Measurements from ENCODE around the gene NARS2. TPM values are rescaled to one million over a fixed set of nuclear protein-coding genes. Genes with fewer than 3 reads are reported as not detected.

The NARS2 gene
- total RNA-seq, 3 donors from 2014 or later: 13.3 to 21.8 (median 19.0) TPM

DNA sequence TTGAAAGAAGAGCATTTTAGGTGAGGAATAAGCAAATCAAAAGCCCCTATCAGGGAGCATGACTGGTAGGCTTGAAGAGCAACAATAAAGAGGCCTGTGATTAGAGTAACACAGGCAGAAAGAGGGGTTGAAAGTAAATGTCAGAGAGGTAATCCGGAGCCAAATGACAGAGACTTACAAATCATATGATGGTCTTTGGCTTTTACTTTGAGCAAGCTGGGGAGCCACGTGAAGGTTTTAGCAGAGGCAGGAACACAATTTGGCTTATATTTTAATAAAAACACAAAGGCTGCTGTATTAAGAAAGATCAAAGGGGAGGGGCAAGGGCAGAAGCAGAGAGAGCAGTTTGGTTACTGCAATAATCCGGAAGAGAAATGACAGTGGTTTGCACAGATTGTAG is 12.8 kb upstream of the NARS2 start:
- peaks cover 7 to 29% of the 10 kb centered on the region in 2 donors for H3K9me3 ChIP-seq
- no peak overlapping the region for H3K4me3 ChIP-seq
- DNase-seq (ENCODE audit: low spot score in 2 of 2): no peak
- TF ChIP-seq POLR2A (IDR thresholded peaks at IDR 0.05) (no peak), POLR2AphosphoS5 (IDR thresholded peaks at IDR 0.05) (no peak)
- TF ChIP-seq, protein P1, sequence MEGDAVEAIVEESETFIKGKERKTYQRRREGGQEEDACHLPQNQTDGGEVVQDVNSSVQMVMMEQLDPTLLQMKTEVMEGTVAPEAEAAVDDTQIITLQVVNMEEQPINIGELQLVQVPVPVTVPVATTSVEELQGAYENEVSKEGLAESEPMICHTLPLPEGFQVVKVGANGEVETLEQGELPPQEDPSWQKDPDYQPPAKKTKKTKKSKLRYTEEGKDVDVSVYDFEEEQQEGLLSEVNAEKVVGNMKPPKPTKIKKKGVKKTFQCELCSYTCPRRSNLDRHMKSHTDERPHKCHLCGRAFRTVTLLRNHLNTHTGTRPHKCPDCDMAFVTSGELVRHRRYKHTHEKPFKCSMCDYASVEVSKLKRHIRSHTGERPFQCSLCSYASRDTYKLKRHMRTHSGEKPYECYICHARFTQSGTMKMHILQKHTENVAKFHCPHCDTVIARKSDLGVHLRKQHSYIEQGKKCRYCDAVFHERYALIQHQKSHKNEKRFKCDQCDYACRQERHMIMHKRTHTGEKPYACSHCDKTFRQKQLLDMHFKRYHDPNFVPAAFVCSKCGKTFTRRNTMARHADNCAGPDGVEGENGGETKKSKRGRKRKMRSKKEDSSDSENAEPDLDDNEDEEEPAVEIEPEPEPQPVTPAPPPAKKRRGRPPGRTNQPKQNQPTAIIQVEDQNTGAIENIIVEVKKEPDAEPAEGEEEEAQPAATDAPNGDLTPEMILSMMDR (IDR thresholded peaks at IDR 0.05): no peak
- H3K4me1 ChIP-seq: no peaks in the 10 kb centered on the region
- H3K27ac ChIP-seq: no peak overlapping the region
- no peaks in the 10 kb centered on the region for H3K27me3 ChIP-seq
- no peaks in the 10 kb centered on the region for H3K36me3 ChIP-seq
- intact Hi-C loops (cut with DNase I; ENCODE audit: low total_unique reads): no loop called here

- no peak overlapping the region for H3K4me3 ChIP-seq
- no peak for TF ChIP-seq POLR2AphosphoS5 (IDR thresholded peaks at IDR 0.05)
- no peak for TF ChIP-seq POLR2A (IDR thresholded peaks at IDR 0.05)
- TF ChIP-seq, protein P1 (IDR thresholded peaks at IDR 0.05): peak in 1 of 3 donors; percentile 15
- DNase-seq (ENCODE audit: low spot score in 2 of 2): no peak
- intact Hi-C loops (cut with DNase I; ENCODE audit: low total_unique reads): no loop called here
- H3K36me3 ChIP-seq: no peaks in the 10 kb centered on the region
- peaks cover 7 to 37% of the 10 kb centered on the region in 2 donors for H3K9me3 ChIP-seq
- H3K4me1 ChIP-seq: no peaks in the 10 kb centered on the region
- no peak overlapping the region for H3K27ac ChIP-seq
- H3K27me3 ChIP-seq: no peaks in the 10 kb centered on the region
Observed at GRCh38 chr11:78586452-78587046, 11.9 kb upstream of the NARS2 start.

GRCh38 chr11:78583889-78584288 is 9.2 kb upstream of the NARS2 start:
- Histone ChIP-seq H3K9me3 (peaks cover 7 to 37% of the 10 kb centered on the region in 2 donors), H3K27ac (no peak overlapping the region), H3K4me1 (no peaks in the 10 kb centered on the region), H3K27me3 (no peaks in the 10 kb centered on the region), H3K4me3 (no peak overlapping the region), H3K36me3 (no peaks in the 10 kb centered on the region)
- intact Hi-C loops (cut with DNase I; ENCODE audit: low total_unique reads): no loop called here
- DNase-seq (ENCODE audit: low spot score in 2 of 2): no peak
- TF ChIP-seq, protein P1 (IDR thresholded peaks at IDR 0.05): no peak
- TF ChIP-seq POLR2AphosphoS5 (IDR thresholded peaks at IDR 0.05): no peak
- TF ChIP-seq POLR2A (IDR thresholded peaks at IDR 0.05): no peak

- no peak for DNase-seq (ENCODE audit: low spot score in 2 of 2)
- intact Hi-C loops (cut with DNase I; ENCODE audit: low total_unique reads): no loop called here
- H3K27me3 ChIP-seq: no peaks in the 10 kb centered on the region
- H3K9me3 ChIP-seq: peaks cover 0 to 9% of the 10 kb centered on the region in 2 donors
- peaks cover 0 to 7% of the 10 kb centered on the region in 2 donors for H3K4me1 ChIP-seq
- TF ChIP-seq POLR2AphosphoS5 (IDR thresholded peaks at IDR 0.05): no peak
- TF ChIP-seq, protein P1 (IDR thresholded peaks at IDR 0.05): no peak
- no peaks in the 10 kb centered on the region for H3K36me3 ChIP-seq
- no peak overlapping the region for H3K27ac ChIP-seq
- no peak overlapping the region for H3K4me3 ChIP-seq
Observed at GRCh38 chr11:78577495-78577894, 2.8 kb upstream of the NARS2 start.

GRCh38 chr11:78576549-78577097 is 2.0 kb upstream of the NARS2 start:
- peaks cover 0 to 7% of the 10 kb centered on the region in 2 donors for H3K4me1 ChIP-seq
- TF ChIP-seq POLR2AphosphoS5 (IDR thresholded peaks at IDR 0.05) (no peak), POLR2A (IDR thresholded peaks at IDR 0.05) (no peak)
- TF ChIP-seq, protein P1 (IDR thresholded peaks at IDR 0.05): no peak
- no peak for DNase-seq (ENCODE audit: low spot score in 2 of 2)
- H3K9me3 ChIP-seq: no peaks in the 10 kb centered on the region
- no peak overlapping the region for H3K27ac ChIP-seq
- H3K27me3 ChIP-seq: no peaks in the 10 kb centered on the region
- no peaks in the 10 kb centered on the region for H3K36me3 ChIP-seq
- H3K4me3 ChIP-seq: no peak overlapping the region
- intact Hi-C loops (cut with DNase I; ENCODE audit: low total_unique reads): no loop called here

Data from breast epithelium (tissue), 4 donors.